LNCaP clone FGC (cell line): ENCODE measurements around the gene NEMP2.

Experiments used
- DNase-seq: peaks from one replicate; pipeline ENCODE4 v3.0.0-alpha.2; 2011; ENCODE audit warnings: low read depth
- H3K4me3 ChIP-seq: 2 replicates; pipeline ENCODE4 v1.5.1; 2011; ENCODE audit warnings: mild to moderate bottlenecking, low read depth, low read length, control low read depth
- CTCF ChIP-seq: IDR thresholded peaks from 2 replicates; pipeline ENCODE4 v1.5.1; 2012; ENCODE audit warnings: mild to moderate bottlenecking; ENCODE audit not compliant: control insufficient read depth, insufficient read depth; ENCODE audit errors: extremely low read depth

NEMP2 gene

GRCh38 chr2:190545555-190546385 lies 11.2 kb upstream of the NEMP2 start:
- no peak for TF ChIP-seq CTCF
- no peak overlapping the region for H3K4me3 ChIP-seq
- DNase-seq, result no peak

GRCh38 chr2:190545093-190545492 lies 10.6 kb upstream of the NEMP2 start:
- no peak for DNase-seq
- TF ChIP-seq CTCF, result no peak
- no peak overlapping the region for H3K4me3 ChIP-seq

- no peak overlapping the region for H3K4me3 ChIP-seq
- TF ChIP-seq CTCF, result no peak
- DNase-seq, result no peak
Measured at GRCh38 chr2:190540048-190540447, 5.5 kb upstream of the NEMP2 start.

GRCh38 chr2:190538201-190538600 lies 3.7 kb upstream of the NEMP2 start:
- no peak for TF ChIP-seq CTCF
- DNase-seq, result no peak
- H3K4me3 ChIP-seq, result no peak overlapping the region

GRCh38 chr2:190537765-190538164 lies 3.2 kb upstream of the NEMP2 start:
- no peak for DNase-seq
- no peak for TF ChIP-seq CTCF

GRCh38 chr2:190535586-190535985 lies 1.1 kb upstream of the NEMP2 start:
- no peak for TF ChIP-seq CTCF
- peak overlapping the region; percentile 56; the same call in 1 of the 2 replicates for H3K4me3 ChIP-seq
- DNase-seq, result no peak

More at GRCh38 chr2:190537765-190538164, 3.2 kb upstream of the NEMP2 start:
- no peak overlapping the region for H3K4me3 ChIP-seq

GRCh38 chr2:190535121-190535439 lies 558 bp upstream of the NEMP2 start:
- no peak for TF ChIP-seq CTCF
- no peak for DNase-seq
- peak overlapping the region; percentile 56 for H3K4me3 ChIP-seq
